ENCODE measurements around the gene FRMD4A.

DNA sequence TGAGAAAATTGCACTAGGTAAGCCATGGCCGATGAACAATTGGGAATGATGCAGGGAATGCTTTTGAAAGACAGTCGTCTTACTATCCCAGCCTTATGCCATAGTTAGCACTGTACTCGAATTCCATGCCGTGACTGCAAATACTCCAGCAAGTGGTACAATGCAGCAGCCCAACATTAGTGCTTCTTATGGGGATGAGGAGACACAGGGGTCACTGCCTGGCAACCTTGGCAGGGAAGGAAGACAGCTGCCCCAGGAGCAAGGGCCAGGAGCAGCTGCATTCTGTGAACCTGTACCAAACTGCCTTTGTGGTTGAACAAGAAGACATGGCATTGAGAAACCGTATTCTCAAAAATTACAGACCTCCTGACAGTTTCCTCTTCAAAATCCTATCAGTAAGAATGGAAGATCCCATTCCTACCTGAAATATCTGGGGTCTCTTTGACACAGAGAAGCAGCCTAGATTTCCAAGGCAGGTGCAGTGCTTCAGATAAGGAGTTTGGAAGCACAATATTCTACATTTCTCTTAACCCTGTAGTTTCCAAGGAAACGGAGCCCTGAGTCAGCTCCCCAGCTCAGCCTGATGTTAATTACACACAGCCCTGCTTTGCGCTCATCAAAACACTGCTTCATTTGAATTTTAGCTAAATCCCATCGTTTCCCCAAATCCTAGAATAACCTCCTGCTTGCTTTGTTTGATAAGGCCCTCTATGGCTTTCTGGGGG lies 49.0 kb upstream of the FRMD4A start:
- no peak for TF ChIP-seq POLR2A (IDR thresholded peaks at IDR 0.05)
- TF ChIP-seq, protein P1, sequence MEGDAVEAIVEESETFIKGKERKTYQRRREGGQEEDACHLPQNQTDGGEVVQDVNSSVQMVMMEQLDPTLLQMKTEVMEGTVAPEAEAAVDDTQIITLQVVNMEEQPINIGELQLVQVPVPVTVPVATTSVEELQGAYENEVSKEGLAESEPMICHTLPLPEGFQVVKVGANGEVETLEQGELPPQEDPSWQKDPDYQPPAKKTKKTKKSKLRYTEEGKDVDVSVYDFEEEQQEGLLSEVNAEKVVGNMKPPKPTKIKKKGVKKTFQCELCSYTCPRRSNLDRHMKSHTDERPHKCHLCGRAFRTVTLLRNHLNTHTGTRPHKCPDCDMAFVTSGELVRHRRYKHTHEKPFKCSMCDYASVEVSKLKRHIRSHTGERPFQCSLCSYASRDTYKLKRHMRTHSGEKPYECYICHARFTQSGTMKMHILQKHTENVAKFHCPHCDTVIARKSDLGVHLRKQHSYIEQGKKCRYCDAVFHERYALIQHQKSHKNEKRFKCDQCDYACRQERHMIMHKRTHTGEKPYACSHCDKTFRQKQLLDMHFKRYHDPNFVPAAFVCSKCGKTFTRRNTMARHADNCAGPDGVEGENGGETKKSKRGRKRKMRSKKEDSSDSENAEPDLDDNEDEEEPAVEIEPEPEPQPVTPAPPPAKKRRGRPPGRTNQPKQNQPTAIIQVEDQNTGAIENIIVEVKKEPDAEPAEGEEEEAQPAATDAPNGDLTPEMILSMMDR (IDR thresholded peaks at IDR 0.05): no peak
